Hepatocyte (in vitro differentiated cells): ENCODE data around the gene SLCO3A1. TPM values are rescaled to one million over a fixed set of nuclear protein-coding genes. Genes with fewer than 3 reads are reported as not detected.

Source experiments
- DNase-seq: peaks from one replicate; pipeline ENCODE4 v3.0.0-alpha.2; 2016; ENCODE audit warnings: low spot score
- H2AFZ ChIP-seq: fragments of 200-600 bp; sonication (generic); 2 replicates; pipeline ENCODE4 v1.6.0; 2016; ENCODE audit warnings: antibody characterized with exemption, mild to moderate bottlenecking
- H3K27ac ChIP-seq: fragments of 200-600 bp; sonication (generic); 2 replicates; pipeline ENCODE4 v1.5.1; 2016; ENCODE audit warnings: mild to moderate bottlenecking
- H3K27me3 ChIP-seq: fragments of 200-600 bp; sonication (generic); 2 replicates; pipeline ENCODE4 v1.6.1; 2016
- H3K36me3 ChIP-seq: fragments of 200-600 bp; sonication (generic); replicated peaks from 2 replicates; pipeline ENCODE4 v1.5.1; 2016; ENCODE audit warnings: low read depth; ENCODE audit not compliant: insufficient read depth
- H3K4me1 ChIP-seq: fragments of 200-600 bp; sonication (generic); 2 replicates; pipeline ENCODE4 v1.5.1; 2016; ENCODE audit warnings: mild to moderate bottlenecking, moderate library complexity; ENCODE audit not compliant: insufficient read depth
- H3K4me2 ChIP-seq: fragments of 200-600 bp; sonication (generic); 2 replicates; pipeline ENCODE4 v1.6.0; 2016
- H3K4me3 ChIP-seq: fragments of 200-600 bp; sonication (generic); 2 replicates; pipeline ENCODE4 v1.5.1; 2016; ENCODE audit warnings: mild to moderate bottlenecking
- H3K79me2 ChIP-seq: fragments of 200-600 bp; sonication (generic); 2 replicates; pipeline ENCODE4 v1.6.0; 2017; ENCODE audit warnings: mild to moderate bottlenecking
- H3K9me2 ChIP-seq: fragments of 200-600 bp; sonication (generic); replicated peaks from 2 replicates; pipeline ENCODE4 v1.6.0; 2017; ENCODE audit warnings: mild to moderate bottlenecking; ENCODE audit not compliant: insufficient read depth
- H3K9me3 ChIP-seq: fragments of 200-600 bp; sonication (generic); 2 replicates; pipeline ENCODE4 v1.5.1; 2016; ENCODE audit warnings: low read depth, mild to moderate bottlenecking
- H4K20me1 ChIP-seq: fragments of 200-600 bp; sonication (generic); 2 replicates; pipeline ENCODE4 v1.6.0; 2016; ENCODE audit warnings: mild to moderate bottlenecking; ENCODE audit not compliant: insufficient read depth, poor library complexity, severe bottlenecking
- EZH2 ChIP-seq: fragments of 200-600 bp; sonication (generic); IDR thresholded peaks from 2 replicates; pipeline ENCODE4 v1.6.1; 2016; ENCODE audit warnings: antibody characterized with exemption, mild to moderate bottlenecking, borderline replicate concordance
- EZH2phosphoT487 ChIP-seq: fragments of 200-600 bp; sonication (generic); IDR thresholded peaks from one replicate; pipeline ENCODE4 v1.6.1; 2018; ENCODE audit warnings: antibody characterized with exemption, mild to moderate bottlenecking, low read depth, moderate library complexity; ENCODE audit not compliant: unreplicated experiment, severe bottlenecking
- WGBS: methylation state at CpG from one replicate; pipeline ENCODE4 v1.1.6; 2016; ENCODE audit warnings: low lambda C conversion rate; ENCODE audit errors: missing lambda C conversion rate; 5-methylcytosine and 5-hydroxymethylcytosine counted together
- polyA plus RNA-seq: library from polyadenylated mRNA; unstranded; fragments of >200 nt; fragmentation: Nextera tagmentation; extraction: Ambion mirVana; gene quantifications from 2 replicates; pipeline ENCODE4 v1.2.1, GENCODE V29; 2016
- total RNA-seq: library from RNA; depleted of rRNA; stranded (reverse); fragments of >200 nt; gene quantifications from 2 replicates; pipeline ENCODE4 v1.2.3, GENCODE V29; 2014
- TF ChIP-seq, protein P1 (sequence below): fragments of 200-600 bp; sonication (generic); IDR thresholded peaks from 2 replicates; pipeline ENCODE4 v1.5.1; 2016; ENCODE audit warnings: antibody characterized with exemption, mild to moderate bottlenecking; ENCODE audit not compliant: poor library complexity

Gene SLCO3A1
- total and polyA plus RNA-seq, 2 experiments from 2014 or later = 1.3 to 5.4 TPM

- Histone ChIP-seq H4K20me1 (no peaks in the 10 kb centered on the region), H3K27me3 (no peaks in the 10 kb centered on the region), H3K79me2 (no peaks in the 10 kb centered on the region), H3K9me3 (no peaks in the 10 kb centered on the region), H3K4me2 (no peak overlapping the region), H3K4me1 (no peaks in the 10 kb centered on the region), H3K36me3 (no peaks in the 10 kb centered on the region), H3K4me3 (no peak overlapping the region), H2AFZ (no peak overlapping the region), H3K27ac (no peak overlapping the region), H3K9me2 (no peaks in the 10 kb centered on the region)
- 84% methylated on average over 3 of the region's 3 CpGs for WGBS
- DNase-seq = no peak
- TF ChIP-seq EZH2 (no peak), EZH2phosphoT487 (no peak)
- TF ChIP-seq, protein P1, sequence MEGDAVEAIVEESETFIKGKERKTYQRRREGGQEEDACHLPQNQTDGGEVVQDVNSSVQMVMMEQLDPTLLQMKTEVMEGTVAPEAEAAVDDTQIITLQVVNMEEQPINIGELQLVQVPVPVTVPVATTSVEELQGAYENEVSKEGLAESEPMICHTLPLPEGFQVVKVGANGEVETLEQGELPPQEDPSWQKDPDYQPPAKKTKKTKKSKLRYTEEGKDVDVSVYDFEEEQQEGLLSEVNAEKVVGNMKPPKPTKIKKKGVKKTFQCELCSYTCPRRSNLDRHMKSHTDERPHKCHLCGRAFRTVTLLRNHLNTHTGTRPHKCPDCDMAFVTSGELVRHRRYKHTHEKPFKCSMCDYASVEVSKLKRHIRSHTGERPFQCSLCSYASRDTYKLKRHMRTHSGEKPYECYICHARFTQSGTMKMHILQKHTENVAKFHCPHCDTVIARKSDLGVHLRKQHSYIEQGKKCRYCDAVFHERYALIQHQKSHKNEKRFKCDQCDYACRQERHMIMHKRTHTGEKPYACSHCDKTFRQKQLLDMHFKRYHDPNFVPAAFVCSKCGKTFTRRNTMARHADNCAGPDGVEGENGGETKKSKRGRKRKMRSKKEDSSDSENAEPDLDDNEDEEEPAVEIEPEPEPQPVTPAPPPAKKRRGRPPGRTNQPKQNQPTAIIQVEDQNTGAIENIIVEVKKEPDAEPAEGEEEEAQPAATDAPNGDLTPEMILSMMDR = no peak
Measured at GRCh38 chr15:92124657-92125010, 271.1 kb downstream of the SLCO3A1 start.

DNA sequence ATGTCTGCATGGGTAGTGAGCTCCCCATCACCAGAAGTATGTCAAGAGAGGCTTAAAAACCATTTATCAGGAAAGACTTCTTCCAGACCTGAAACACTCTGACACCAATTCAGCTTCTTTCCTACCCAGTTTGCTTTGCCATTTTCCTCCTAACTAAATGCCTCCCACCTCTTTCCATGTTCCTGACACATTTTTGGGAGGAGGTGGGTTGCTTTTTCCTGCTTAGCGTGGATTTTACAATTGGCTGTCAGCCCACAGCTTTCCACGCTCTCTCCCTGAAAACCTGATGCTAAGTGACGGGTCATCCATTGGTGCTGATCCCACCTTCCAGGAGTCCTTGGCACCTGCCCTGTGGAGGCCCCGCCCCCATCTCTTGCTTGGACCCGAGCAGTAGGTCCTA, 275.3 kb downstream of the SLCO3A1 start:
- H3K4me2 ChIP-seq = no peak overlapping the region
- H3K4me1 ChIP-seq = no peaks in the 10 kb centered on the region
- H3K36me3 ChIP-seq = no peaks in the 10 kb centered on the region
- H3K9me2 ChIP-seq = no peaks in the 10 kb centered on the region
- no peak overlapping the region for H2AFZ ChIP-seq
- no peak overlapping the region for H3K27ac ChIP-seq
- no peak overlapping the region for H3K4me3 ChIP-seq
- no peak for TF ChIP-seq EZH2phosphoT487
- TF ChIP-seq, protein P1 = no peak
- TF ChIP-seq EZH2 = no peak
- 95% methylated on average over 5 of the region's 5 CpGs for WGBS
- H3K79me2 ChIP-seq = no peaks in the 10 kb centered on the region
- no peaks in the 10 kb centered on the region for H4K20me1 ChIP-seq
- no peak for DNase-seq
- no peaks in the 10 kb centered on the region for H3K9me3 ChIP-seq
- no peaks in the 10 kb centered on the region for H3K27me3 ChIP-seq

DNA sequence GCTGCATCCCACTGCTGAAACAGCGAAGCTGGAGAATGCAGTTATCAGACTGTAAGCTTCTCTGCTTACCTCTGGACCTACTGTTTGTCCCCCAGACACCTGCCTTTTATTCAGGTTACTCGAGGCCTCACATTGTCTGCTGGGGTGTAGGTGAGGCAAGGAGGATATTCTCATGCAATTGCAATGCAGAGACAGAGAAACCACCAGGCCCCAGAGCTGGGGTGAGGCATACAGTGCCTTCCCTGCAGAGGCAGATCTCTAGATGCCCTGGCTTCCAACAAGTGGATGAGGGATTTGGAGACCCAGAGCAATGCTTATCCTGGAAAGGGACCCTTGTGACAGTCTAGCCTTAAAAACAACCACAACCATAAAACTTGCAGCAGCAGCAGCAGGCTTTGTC, 276.7 kb downstream of the SLCO3A1 start:
- 73% methylated on average over 2 of the region's 2 CpGs for WGBS
- no peaks in the 10 kb centered on the region for H3K4me1 ChIP-seq
- H3K27ac ChIP-seq = no peak overlapping the region
- H3K36me3 ChIP-seq = no peaks in the 10 kb centered on the region
- H4K20me1 ChIP-seq = no peaks in the 10 kb centered on the region
- no peaks in the 10 kb centered on the region for H3K27me3 ChIP-seq
- no peak overlapping the region for H3K4me2 ChIP-seq
- H3K9me3 ChIP-seq = no peaks in the 10 kb centered on the region
- H3K9me2 ChIP-seq = no peaks in the 10 kb centered on the region
- TF ChIP-seq EZH2 = no peak
- TF ChIP-seq, protein P1 = no peak
- H3K4me3 ChIP-seq = no peak overlapping the region
- H2AFZ ChIP-seq = no peak overlapping the region
- no peak for DNase-seq
- H3K79me2 ChIP-seq = no peaks in the 10 kb centered on the region

DNA sequence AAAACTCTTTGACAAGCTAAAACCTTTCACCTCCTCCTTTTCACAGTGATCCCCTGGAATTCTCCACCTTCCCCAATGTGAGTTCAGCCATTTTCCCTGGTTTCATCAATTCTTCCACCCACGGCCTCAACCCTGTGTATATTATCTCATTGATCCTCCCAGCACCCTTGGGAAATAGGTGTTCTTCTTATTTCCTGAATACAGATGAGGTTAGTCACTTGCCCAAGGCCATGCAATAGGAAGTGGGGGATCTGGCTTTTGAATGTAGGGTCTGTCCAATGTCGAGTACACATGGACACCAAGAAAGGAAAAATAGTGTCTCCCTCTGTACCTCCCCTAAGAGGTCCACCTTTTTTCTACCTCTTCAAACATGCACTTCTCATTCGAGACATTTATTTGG, 277.4 kb downstream of the SLCO3A1 start:
- no peak overlapping the region for H3K4me3 ChIP-seq
- H2AFZ ChIP-seq = no peak overlapping the region
- WGBS = 89% methylated on average over 3 of the region's 3 CpGs
- DNase-seq = no peak
- no peak overlapping the region for H3K27ac ChIP-seq
- no peak overlapping the region for H3K4me2 ChIP-seq
- H4K20me1 ChIP-seq = no peaks in the 10 kb centered on the region
- H3K27me3 ChIP-seq = no peaks in the 10 kb centered on the region
- no peaks in the 10 kb centered on the region for H3K4me1 ChIP-seq
- no peaks in the 10 kb centered on the region for H3K36me3 ChIP-seq
- no peaks in the 10 kb centered on the region for H3K79me2 ChIP-seq
- H3K9me3 ChIP-seq = no peaks in the 10 kb centered on the region
- TF ChIP-seq, protein P1 = no peak
- no peak for TF ChIP-seq EZH2
- no peak for TF ChIP-seq EZH2phosphoT487
- no peaks in the 10 kb centered on the region for H3K9me2 ChIP-seq
